ENCODE data around the gene KRTAP12-3.

The KRTAP12-3 gene

GRCh38 chr21:44647222-44647552 is 10.5 kb upstream of the KRTAP12-3 start:
- TF ChIP-seq CTCF (IDR thresholded peaks at IDR 0.05; ENCODE audit: low read depth, low read length, missing control alignments) = no peak
- no peak overlapping the region for H3K4me3 ChIP-seq (replicated peaks; ENCODE audit: low read depth, low read length)
- no peak for DNase-seq (ENCODE audit: extremely low read depth, low read depth)

- no peak for TF ChIP-seq CTCF (IDR thresholded peaks at IDR 0.05; ENCODE audit: low read depth, low read length, missing control alignments)
- no peak overlapping the region for H3K4me3 ChIP-seq (replicated peaks; ENCODE audit: low read depth, low read length)
- DNase-seq (ENCODE audit: extremely low read depth, low read depth) = no peak
Measured at GRCh38 chr21:44648557-44649311, 9.0 kb upstream of the KRTAP12-3 start.

GRCh38 chr21:44649521-44650100 is 8.1 kb upstream of the KRTAP12-3 start:
- TF ChIP-seq CTCF (IDR thresholded peaks at IDR 0.05; ENCODE audit: low read depth, low read length, missing control alignments) = no peak
- H3K4me3 ChIP-seq (replicated peaks; ENCODE audit: low read depth, low read length) = no peak overlapping the region
- DNase-seq (ENCODE audit: extremely low read depth, low read depth) = no peak

- TF ChIP-seq CTCF (IDR thresholded peaks at IDR 0.05; ENCODE audit: low read depth, low read length, missing control alignments) = no peak
Measured at GRCh38 chr21:44650265-44650972, 7.3 kb upstream of the KRTAP12-3 start.

GRCh38 chr21:44650973-44651675 is 6.6 kb upstream of the KRTAP12-3 start:
- no peak for DNase-seq (ENCODE audit: extremely low read depth, low read depth)
- no peak overlapping the region for H3K4me3 ChIP-seq (replicated peaks; ENCODE audit: low read depth, low read length)
- TF ChIP-seq CTCF (IDR thresholded peaks at IDR 0.05; ENCODE audit: low read depth, low read length, missing control alignments) = no peak

More at GRCh38 chr21:44650265-44650972, 7.3 kb upstream of the KRTAP12-3 start:
- H3K4me3 ChIP-seq (replicated peaks; ENCODE audit: low read depth, low read length) = no peak overlapping the region
- no peak for DNase-seq (ENCODE audit: extremely low read depth, low read depth)

GRCh38 chr21:44653123-44653522 is 4.6 kb upstream of the KRTAP12-3 start:
- no peak for DNase-seq (ENCODE audit: extremely low read depth, low read depth)
- no peak for TF ChIP-seq CTCF (IDR thresholded peaks at IDR 0.05; ENCODE audit: low read depth, low read length, missing control alignments)
- no peak overlapping the region for H3K4me3 ChIP-seq (replicated peaks; ENCODE audit: low read depth, low read length)

Data from HFF-Myc (cell line).